Smooth muscle cell of the umbilical artery (primary cell): ENCODE results near the gene TOX2. TPM values are rescaled to one million over a fixed set of nuclear protein-coding genes. Genes with fewer than 3 reads are reported as not detected.

Experiments used
- total RNA-seq: library from RNA; depleted of rRNA; stranded (reverse); fragments of >200 nt; gene quantifications from 2 replicates; pipeline ENCODE4 v1.2.3, GENCODE V29; 2014

TOX2 gene
- total RNA-seq = 2.1 and 2.2 TPM in 2 replicates

GRCh38 chr20:43914311-43915210 is at the start of gene TOX2:
TSS of gene TOX2 (plus strand) at chr20:43914852. CDS start at chr20:43914892, 40 bp downstream.

Other genes starting within 250 kb of the TOX2 start
- 0.30 and 4.9 TPM in 2 replicates for gene MYBL2, start 247.7 kb upstream of the TOX2 start, total RNA-seq
- not detected in 2 replicates for gene GTSF1L, start 187.8 kb upstream of the TOX2 start, total RNA-seq